ENCODE data around the gene PGR.

DNA sequence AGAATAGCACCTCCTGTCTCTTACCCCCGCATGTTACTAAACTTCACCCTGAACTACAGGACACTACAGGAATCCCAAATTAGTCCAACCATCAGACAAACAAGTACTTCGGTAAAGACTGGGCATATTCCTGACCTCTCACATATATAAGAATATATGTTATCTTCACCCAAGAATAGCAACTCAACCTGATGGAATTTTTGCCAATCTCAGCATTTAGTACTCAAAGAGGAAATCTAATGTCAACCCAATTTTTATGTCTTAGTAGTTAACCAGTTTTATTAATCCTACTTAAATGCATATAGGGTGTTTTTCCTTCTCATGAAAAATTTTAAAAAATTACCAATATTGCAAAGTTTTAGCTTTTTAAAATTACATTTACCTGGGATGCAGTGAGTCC is 26.2 kb downstream of the PGR start:
- TF ChIP-seq, protein P1, sequence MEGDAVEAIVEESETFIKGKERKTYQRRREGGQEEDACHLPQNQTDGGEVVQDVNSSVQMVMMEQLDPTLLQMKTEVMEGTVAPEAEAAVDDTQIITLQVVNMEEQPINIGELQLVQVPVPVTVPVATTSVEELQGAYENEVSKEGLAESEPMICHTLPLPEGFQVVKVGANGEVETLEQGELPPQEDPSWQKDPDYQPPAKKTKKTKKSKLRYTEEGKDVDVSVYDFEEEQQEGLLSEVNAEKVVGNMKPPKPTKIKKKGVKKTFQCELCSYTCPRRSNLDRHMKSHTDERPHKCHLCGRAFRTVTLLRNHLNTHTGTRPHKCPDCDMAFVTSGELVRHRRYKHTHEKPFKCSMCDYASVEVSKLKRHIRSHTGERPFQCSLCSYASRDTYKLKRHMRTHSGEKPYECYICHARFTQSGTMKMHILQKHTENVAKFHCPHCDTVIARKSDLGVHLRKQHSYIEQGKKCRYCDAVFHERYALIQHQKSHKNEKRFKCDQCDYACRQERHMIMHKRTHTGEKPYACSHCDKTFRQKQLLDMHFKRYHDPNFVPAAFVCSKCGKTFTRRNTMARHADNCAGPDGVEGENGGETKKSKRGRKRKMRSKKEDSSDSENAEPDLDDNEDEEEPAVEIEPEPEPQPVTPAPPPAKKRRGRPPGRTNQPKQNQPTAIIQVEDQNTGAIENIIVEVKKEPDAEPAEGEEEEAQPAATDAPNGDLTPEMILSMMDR (IDR thresholded peaks at IDR 0.05; ENCODE audit: borderline replicate concordance, extremely low read depth, low read length, poor library complexity, severe bottlenecking): no peak
- no peak for TF ChIP-seq EZH2 (IDR thresholded peaks at IDR 0.05; ENCODE audit: borderline replicate concordance, low read depth, low read length, severe bottlenecking)
